NCI-H1417 (cell line): ENCODE data around the gene LRIG2.
"Not testable (repeated sequence)": the region's sequence is repeated elsewhere in the genome, so short reads cannot be mapped to it uniquely, and the experiment has no call there.

Source experiments
- DNase-seq, 3 experiments: peaks; one replicate each; lab custom pipeline; 2025; lab: John Stamatoyannopoulos, UW

LRIG2 gene

DNA sequence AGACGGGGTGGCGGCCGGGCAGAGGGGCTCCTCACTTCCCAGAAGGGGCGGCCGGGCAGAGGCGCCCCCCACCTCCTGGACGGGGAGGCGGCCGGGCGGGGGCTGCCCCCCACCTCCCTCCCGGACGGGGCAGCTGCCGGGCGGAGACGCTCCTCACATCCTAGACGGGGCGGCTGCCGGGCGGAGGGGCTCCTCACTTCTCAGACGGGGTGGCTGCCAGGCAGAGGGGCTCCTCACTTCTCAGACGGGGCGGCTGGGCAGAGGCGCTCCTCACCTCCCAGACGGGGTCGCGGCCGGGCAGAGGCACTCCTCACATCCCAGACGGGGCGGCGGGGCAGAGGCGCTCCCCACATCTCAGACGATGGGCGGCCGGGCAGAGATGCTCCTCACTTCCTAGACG is 9.5 kb upstream of the LRIG2 start:
- DNase-seq = not testable (repeated sequence)

DNA sequence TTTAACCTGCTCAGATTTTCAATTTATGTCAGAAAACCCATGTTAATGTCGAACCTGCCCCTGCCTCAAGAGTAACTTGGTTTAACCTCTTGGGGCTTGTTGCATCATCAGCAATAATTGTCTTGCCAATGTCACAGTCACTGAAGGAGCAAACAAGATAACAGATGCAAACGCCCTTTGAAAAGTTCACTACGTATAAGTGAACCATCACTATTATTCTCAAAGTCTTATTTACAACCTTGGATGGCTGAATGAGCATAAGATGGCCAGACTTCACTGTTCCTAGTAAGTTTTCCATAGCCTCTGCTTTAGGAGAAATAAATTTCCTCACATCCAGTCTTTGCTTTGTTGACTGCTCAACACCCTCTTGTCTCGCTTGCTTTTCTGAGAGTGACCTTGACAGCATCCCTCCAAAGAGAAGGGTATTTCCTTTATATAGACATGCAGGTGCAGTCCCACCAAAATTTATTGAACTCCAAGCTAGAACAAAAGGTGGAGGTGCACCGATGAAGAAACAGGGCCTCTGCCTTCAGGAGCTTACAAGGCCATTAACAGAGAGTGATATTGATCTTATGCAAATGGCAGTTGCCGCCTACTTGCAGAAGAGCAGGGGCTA is 749 bp upstream of the LRIG2 start:
- DNase-seq = no peak

DNA sequence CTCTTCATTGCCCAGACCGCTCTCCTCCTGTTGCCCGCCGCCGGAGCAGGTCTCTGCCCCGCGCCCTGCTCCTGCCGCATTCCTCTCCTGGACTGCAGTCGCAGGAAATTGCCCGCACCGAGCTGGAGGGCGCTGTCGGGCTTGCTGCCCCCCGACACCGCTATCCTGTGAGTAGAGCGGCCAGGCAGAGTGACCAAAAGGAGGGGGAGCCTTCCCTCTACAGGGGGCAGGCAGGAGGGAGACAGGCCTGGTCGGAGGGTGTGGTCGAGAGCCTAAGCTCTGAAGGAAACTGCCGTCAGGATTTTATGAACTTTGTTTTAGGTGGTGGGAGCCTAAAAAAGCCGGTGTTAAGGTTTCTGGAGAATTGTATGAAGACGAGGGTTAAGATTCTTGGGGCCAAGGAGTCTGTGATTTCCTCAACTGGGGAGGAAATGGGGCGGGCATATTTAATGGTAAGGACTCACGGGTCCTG is 517 bp downstream of the LRIG2 start:
- no peak for DNase-seq

DNA sequence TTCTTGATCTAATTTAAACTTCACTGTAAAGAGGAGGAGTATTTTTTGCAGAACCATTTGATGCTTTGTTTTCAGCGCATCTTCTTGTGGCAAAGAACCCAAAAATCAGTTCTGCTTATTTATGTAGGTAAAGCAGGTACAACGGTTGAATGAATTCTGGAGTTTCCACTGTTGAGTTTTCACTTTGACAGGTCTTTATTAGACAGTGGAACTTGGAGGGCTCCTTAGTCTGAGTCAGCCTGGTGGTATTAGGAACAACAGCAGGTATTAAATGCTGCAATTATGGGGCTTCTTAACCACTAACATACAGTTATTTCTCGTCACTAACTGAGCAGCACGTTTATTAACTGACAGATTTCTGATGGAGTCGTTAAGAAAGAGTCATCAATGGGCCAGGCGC is 1.2 kb downstream of the LRIG2 start:
- peak in 1 of 3 experiments; percentile 15 for DNase-seq

- not testable (repeated sequence) for DNase-seq
Measured at GRCh38 chr1:113077978-113078377, 5.0 kb downstream of the LRIG2 start.

DNA sequence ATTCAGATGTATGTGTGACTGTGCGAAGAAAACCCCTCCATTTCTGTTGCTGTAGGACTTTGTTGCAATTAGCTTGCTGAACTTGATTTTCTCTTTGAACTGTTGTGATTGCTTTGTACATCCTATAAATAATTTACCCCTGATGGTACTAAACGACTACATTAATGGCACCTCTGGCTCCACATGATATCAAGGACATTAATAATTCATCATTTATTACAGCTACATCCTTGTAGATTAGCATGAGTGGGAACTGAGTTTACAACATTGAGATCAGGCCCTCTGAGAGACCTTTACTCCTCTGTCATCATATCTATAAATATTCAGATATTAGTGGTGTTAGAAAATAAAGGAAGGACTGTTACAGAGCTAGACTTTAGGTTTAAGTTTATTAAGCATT is 13.5 kb downstream of the LRIG2 start:
- no peak for DNase-seq

DNA sequence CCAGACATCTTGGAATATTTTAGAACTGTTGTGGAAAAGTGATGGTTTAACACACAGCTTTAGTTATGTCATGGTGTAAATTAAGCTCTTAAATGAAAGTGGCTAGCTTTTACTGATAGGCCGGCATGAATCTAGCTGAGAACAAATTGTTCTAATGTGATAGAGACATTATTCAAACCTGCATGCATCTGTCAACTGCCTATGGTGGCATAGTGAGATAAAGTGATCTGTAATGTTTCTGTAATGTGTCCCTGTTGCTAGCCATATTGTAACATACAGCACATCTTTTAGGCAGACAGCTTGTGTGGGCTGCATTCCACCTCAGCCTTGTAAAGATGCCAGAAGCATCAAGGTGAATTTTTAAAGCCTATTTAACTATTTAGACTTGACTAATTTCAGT is 16.0 kb downstream of the LRIG2 start:
- no peak for DNase-seq

DNA sequence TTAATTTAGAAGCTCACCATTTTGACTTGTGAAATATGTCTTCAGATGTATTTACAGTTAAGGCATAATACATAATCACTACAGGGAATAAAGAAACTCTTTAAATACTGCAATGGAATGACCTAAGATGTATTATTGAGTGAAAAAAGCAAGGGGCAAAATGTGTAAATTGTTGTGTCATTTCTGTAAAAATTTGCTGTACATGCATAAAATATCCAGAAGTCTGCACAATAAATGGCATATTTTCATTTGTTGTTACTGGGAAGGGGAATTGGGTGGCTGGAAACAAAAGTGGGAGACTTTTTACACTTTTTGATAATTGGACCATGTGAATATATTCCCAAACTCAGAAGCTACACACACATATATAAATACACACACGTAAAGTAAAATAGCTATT is 17.1 kb downstream of the LRIG2 start:
- DNase-seq = no peak

GRCh38 chr1:113091988-113092594 is 19.1 kb downstream of the LRIG2 start:
- DNase-seq = no peak

DNA sequence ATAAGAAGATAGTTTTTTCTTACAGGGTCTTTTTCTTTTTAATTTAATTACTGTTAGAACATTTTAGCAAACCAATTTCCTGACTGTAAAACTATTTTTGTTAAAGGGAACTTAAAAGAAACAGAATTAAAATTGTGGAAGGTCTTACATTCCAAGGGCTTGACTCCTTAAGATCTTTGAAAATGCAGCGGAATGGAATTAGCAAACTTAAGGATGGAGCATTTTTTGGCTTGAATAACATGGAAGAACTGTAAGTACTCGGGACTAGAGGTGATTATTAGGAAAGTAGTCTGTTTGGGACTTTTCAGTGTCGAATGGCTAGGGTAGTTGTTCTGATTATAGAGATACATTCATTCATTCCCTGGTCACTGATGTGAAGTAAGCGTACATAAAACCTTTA is 21.5 kb downstream of the LRIG2 start:
- DNase-seq = no peak

- no peak for DNase-seq
Measured at GRCh38 chr1:113095790-113096455, 22.9 kb downstream of the LRIG2 start.

DNA sequence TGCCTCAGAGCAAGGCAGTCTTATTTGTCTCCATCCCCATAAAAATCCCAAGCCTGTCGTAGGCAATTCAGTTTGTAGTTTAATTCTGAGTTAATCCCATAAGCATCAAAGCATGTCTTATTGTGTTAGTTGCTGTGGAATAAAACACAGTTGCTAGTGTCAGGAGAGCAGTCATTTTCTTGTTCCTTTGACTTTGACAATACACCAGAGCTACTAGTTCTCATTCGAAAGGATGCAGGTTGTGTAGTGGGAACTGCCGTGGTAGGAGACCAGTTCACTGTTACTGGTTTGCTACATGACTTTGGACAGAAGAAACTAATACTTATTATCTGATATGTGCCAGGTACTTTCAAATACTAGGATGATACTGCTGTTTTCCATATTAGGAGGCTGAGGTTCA is 23.5 kb downstream of the LRIG2 start:
- DNase-seq = no peak

DNA sequence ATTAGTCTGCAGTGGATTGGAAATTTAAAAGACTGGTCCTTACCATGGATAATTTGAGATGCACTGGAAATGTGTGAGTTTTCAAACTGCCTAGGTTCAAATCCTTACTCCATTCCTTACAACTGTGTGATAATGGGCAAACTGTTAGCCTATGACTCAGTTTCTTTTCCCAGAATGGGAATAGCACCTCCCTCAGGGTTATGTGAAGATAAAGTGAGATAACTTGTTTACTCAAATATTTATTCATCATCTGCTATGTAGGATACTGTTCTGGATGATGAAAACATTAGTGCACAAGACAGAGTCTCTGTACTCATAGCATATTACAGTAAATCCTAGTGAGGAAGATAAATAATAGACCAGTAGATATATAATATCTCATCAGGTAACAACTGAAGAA is 28.6 kb downstream of the LRIG2 start:
- no peak for DNase-seq

DNA sequence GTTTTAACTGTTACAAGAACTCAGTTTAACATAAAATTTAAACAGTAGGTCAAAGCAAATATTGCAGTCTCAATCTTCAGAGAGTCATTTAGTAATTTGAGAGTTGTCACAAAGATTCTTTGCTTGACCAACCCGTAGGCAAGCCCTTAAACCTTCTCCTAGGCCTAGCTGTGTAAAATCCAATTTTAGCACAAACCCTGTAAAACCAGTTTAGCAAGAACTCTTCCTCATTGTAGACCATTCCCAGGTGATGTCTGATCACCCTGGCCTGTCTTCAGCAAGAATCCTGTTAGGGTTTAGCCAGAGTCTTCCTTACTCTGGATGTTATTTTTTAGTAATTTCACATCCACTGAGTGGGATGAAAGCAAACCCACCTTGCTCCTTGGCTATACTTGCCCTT is 30.1 kb downstream of the LRIG2 start:
- DNase-seq = peak in 1 of 3 experiments; percentile 34

- DNase-seq = no peak
Measured at GRCh38 chr1:113103977-113104376, 31.0 kb downstream of the LRIG2 start.

DNA sequence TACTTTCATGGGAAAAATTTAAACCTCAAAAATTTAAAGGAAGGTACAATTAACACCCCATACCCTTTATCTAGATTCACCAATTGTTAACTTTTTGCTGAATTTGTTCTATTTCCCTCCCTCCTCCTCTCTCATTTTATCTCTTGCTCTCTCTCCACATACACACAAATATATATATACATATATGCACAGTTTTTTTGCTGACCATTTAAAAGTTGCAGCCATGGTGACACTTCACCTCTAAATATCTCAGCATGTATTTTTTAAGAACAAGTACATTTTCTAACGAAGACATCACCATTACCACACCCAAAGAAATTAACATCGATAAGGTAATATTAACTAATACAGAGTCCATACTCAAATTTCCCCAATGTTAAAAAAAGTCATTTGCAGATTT is 33.9 kb downstream of the LRIG2 start:
- DNase-seq = no peak

- DNase-seq = peak in 1 of 3 experiments; percentile 5
Measured at GRCh38 chr1:113109908-113110554, 37.0 kb downstream of the LRIG2 start.

GRCh38 chr1:113118266-113118665 is 45.3 kb downstream of the LRIG2 start:
- no peak for DNase-seq

- no peak for DNase-seq
Measured at GRCh38 chr1:113123737-113124136, 50.7 kb downstream of the LRIG2 start.

DNA sequence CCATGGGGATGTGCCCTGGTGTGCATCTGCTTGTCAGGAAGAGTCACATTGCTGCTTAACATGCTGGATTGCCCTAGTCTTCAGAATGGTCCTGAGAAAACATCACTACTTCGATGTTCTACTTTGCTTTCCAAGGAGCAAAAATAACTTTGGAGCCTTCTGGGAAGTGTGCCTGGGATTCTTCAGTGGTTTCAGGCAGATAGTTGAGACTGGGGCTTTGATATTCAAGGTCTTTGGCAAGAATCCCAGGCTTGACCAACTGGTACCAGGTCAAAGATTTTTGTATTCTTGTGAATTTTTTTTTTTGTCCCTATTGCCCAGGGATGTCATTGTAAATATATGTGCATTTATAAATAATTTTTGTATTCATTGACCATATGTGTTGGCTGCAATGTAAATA is 51.4 kb downstream of the LRIG2 start:
- no peak for DNase-seq

GRCh38 chr1:113125517-113125916 is 52.5 kb downstream of the LRIG2 start:
- no peak for DNase-seq

GRCh38 chr1:113126207-113126606 is 53.2 kb downstream of the LRIG2 start:
- DNase-seq = no peak

DNA sequence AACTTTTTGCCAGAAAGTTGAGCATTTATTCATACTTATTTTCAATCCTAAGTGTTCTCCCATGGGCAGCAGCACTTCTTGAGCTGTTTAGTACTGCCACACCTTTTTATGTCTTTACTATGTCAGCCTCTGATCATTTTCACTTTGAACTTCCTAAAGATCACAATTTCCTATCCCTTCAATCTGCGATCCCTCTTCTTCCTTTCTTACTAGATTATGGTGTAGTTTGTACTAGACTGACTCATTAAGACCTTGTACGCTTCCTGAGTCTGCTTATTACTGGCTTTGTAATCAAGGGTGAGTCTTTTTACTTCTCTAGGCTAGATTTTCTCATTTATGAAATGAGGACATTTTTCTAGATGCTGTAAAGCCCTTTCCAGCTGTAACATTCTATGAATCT is 55.1 kb downstream of the LRIG2 start:
- no peak for DNase-seq
